GM12878 (cell line): ENCODE data around the gene CR2. TPM values are rescaled to one million over a fixed set of nuclear protein-coding genes. Genes with fewer than 3 reads are reported as not detected.

Source experiments
- CBX5 ChIP-seq: sonication (generic); IDR thresholded peaks from 2 replicates; pipeline ENCODE4 v1.6.1; 2016; ENCODE audit warnings: low read depth, moderate library complexity, mild to moderate bottlenecking, inconsistent platforms
- CREB1 ChIP-seq: IDR thresholded peaks from 2 replicates; pipeline ENCODE4 v1.6.1; 2012; ENCODE audit warnings: low read depth, mild to moderate bottlenecking, inconsistent platforms
- CREM ChIP-seq: IDR thresholded peaks from 2 replicates; pipeline ENCODE4 v1.6.1; 2014; ENCODE audit warnings: antibody characterized with exemption, low read depth
- EED ChIP-seq: sonication (generic); IDR thresholded peaks from 2 replicates; pipeline ENCODE4 v1.6.1; 2016; ENCODE audit warnings: antibody characterized with exemption, low read depth
- FOXM1 ChIP-seq: IDR thresholded peaks from 2 replicates; pipeline ENCODE4 v1.6.1; 2012; ENCODE audit warnings: low read depth, mild to moderate bottlenecking, inconsistent platforms, low read length, moderate library complexity
- IKZF2 ChIP-seq, 2 experiments: fragments of 450-650 bp; IDR thresholded peaks; 2 replicates each; pipeline ENCODE4 v1.6.1; 2017; ENCODE audit warnings: mild to moderate bottlenecking in 2 of 2, moderate library complexity in 2 of 2
- JUND ChIP-seq: IDR thresholded peaks from 2 replicates; pipeline ENCODE4 v1.6.1; 2012; ENCODE audit warnings: low read depth, mild to moderate bottlenecking, low read length, improper control_type of control experiment, moderate library complexity
- KAT2A ChIP-seq: conservative IDR thresholded peaks from 2 replicates; pipeline ENCODE4 v1.6.1; 2011; ENCODE audit warnings: low read depth, low read length; ENCODE audit not compliant: control insufficient read depth
- NFIC ChIP-seq: IDR thresholded peaks from 2 replicates; pipeline ENCODE4 v1.6.1; 2012; ENCODE audit warnings: low read depth, mild to moderate bottlenecking, inconsistent platforms, low read length, moderate library complexity
- RAD21 ChIP-seq: IDR thresholded peaks from 2 replicates; pipeline ENCODE4 v1.6.1; 2011; ENCODE audit warnings: mild to moderate bottlenecking, low read depth, low read length, moderate library complexity; ENCODE audit not compliant: insufficient read depth
- RUNX3 ChIP-seq: IDR thresholded peaks from 2 replicates; pipeline ENCODE4 v1.6.1; 2012; ENCODE audit warnings: low read length, inconsistent platforms
- SMARCA5 ChIP-seq: fragments of 450-650 bp; IDR thresholded peaks from 2 replicates; pipeline ENCODE4 v1.6.1; 2017; ENCODE audit warnings: mild to moderate bottlenecking
- SPI1 ChIP-seq: IDR thresholded peaks from 2 replicates; pipeline ENCODE4 v1.6.1; 2011; ENCODE audit warnings: low read depth, mild to moderate bottlenecking, low read length, moderate library complexity, borderline replicate concordance; ENCODE audit not compliant: insufficient read depth
- SREBF2 ChIP-seq: IDR thresholded peaks from 2 replicates; pipeline ENCODE4 v1.6.1; 2012; ENCODE audit warnings: mild to moderate bottlenecking, low read length
- SUPT20H ChIP-seq: IDR thresholded peaks from 2 replicates; pipeline ENCODE4 v1.6.1; 2011; ENCODE audit warnings: low read depth, mild to moderate bottlenecking, low read length, moderate library complexity, borderline replicate concordance; ENCODE audit not compliant: control insufficient read depth
- TCF7 ChIP-seq: IDR thresholded peaks from 2 replicates; pipeline ENCODE4 v1.6.1; 2014; ENCODE audit warnings: antibody characterized with exemption, borderline replicate concordance
- ZBTB33 ChIP-seq: fragments of 450-650 bp; IDR thresholded peaks from 2 replicates; pipeline ENCODE4 v1.6.1; 2017; ENCODE audit warnings: mild to moderate bottlenecking
- ZSCAN29 ChIP-seq: fragments of 450-650 bp; IDR thresholded peaks from 2 replicates; pipeline ENCODE4 v1.6.1; 2017; ENCODE audit warnings: mild to moderate bottlenecking, moderate library complexity
- polyA plus RNA-seq, 11 experiments: library from polyadenylated mRNA; depleted of rRNA in 4 of 11; unstranded in 6 of 11; stranded (reverse) in 5 of 11; fragments of >200 nt; fragmentation: Nextera tagmentation in 4 of 11; fragmentation: Illumina TruSeq in 1 of 11; extraction: Ambion mirVana in 4 of 11; extraction: Trizol in 1 of 11; gene quantifications; 1 replicate in 1 of 11; 2 replicates in 10 of 11; pipeline versions ENCODE4 v1.2.1 to v1.2.3, GENCODE V29; 2011 to 2016; ENCODE audit warnings: inconsistent platforms in 2 of 11, missing spikeins in 2 of 11, low read depth in 1 of 11
- total RNA-seq, 4 experiments: library from RNA; depleted of rRNA in 3 of 4; stranded (reverse); fragments of >200 nt in 3 of 4; fragmentation: Illumina TruSeq in 1 of 4; extraction: Trizol in 1 of 4; gene quantifications; 2 replicates each; pipeline versions ENCODE4 v1.2.1 to v1.2.3, GENCODE V29; 2013 to 2021
- TF ChIP-seq, protein P1 (sequence below): IDR thresholded peaks from 2 replicates; pipeline ENCODE4 v1.6.1; 2011; ENCODE audit warnings: low read depth, low read length, improper control_type of control experiment, borderline replicate concordance
- TF ChIP-seq, protein P2 (sequence below): fragments of 450-650 bp; IDR thresholded peaks from 2 replicates; pipeline ENCODE4 v1.6.1; 2017; ENCODE audit warnings: antibody characterized with exemption, mild to moderate bottlenecking, moderate library complexity
- TF ChIP-seq, protein P3 (sequence below): fragments of 450-650 bp; IDR thresholded peaks from 2 replicates; pipeline ENCODE4 v1.6.1; 2017; ENCODE audit warnings: borderline replicate concordance

Gene CR2
- total and polyA plus RNA-seq, 10 of the 15 experiments (the other 5 are each of a cell fraction or from before 2014, with no cell fraction given) = 2.2 to 72.8 (median 50.6) TPM

DNA sequence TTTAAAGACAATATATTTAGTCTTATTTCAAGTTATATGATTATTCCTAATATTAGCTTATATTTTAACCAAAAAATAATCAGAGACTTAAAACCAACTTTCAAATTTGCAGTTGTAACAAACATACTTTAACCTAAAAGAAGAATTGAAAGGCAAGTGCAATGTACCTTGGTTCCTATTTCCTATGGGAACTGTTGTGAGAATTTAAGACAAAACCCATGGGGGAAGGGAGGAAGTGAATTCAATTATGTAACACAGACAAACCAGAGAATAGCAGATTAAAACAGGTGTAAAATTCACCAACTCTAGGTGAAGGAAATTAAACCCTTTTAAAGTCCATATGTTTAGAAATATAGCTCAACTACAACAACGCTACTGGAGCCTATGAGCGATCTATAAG lies 22.6 kb upstream of the CR2 start (continued):
- TF ChIP-seq, protein P1, sequence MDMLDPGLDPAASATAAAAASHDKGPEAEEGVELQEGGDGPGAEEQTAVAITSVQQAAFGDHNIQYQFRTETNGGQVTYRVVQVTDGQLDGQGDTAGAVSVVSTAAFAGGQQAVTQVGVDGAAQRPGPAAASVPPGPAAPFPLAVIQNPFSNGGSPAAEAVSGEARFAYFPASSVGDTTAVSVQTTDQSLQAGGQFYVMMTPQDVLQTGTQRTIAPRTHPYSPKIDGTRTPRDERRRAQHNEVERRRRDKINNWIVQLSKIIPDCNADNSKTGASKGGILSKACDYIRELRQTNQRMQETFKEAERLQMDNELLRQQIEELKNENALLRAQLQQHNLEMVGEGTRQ = no peak
- peak; percentile 27 to 46; a peak in 2 of 4 replicates for TF ChIP-seq IKZF2 (IDR thresholded peaks at IDR 0.05)
- TF ChIP-seq, protein P2, sequence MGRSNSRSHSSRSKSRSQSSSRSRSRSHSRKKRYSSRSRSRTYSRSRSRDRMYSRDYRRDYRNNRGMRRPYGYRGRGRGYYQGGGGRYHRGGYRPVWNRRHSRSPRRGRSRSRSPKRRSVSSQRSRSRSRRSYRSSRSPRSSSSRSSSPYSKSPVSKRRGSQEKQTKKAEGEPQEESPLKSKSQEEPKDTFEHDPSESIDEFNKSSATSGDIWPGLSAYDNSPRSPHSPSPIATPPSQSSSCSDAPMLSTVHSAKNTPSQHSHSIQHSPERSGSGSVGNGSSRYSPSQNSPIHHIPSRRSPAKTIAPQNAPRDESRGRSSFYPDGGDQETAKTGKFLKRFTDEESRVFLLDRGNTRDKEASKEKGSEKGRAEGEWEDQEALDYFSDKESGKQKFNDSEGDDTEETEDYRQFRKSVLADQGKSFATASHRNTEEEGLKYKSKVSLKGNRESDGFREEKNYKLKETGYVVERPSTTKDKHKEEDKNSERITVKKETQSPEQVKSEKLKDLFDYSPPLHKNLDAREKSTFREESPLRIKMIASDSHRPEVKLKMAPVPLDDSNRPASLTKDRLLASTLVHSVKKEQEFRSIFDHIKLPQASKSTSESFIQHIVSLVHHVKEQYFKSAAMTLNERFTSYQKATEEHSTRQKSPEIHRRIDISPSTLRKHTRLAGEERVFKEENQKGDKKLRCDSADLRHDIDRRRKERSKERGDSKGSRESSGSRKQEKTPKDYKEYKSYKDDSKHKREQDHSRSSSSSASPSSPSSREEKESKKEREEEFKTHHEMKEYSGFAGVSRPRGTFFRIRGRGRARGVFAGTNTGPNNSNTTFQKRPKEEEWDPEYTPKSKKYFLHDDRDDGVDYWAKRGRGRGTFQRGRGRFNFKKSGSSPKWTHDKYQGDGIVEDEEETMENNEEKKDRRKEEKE = no peak
- peak; percentile 29; the same call in 1 of the 2 replicates for TF ChIP-seq RAD21
- TF ChIP-seq CBX5 = no peak
- no peak for TF ChIP-seq ZBTB33
- no peak for TF ChIP-seq TCF7
- TF ChIP-seq CREM = peak; percentile 28; the same call in 1 of the 2 replicates
- TF ChIP-seq, protein P3, sequence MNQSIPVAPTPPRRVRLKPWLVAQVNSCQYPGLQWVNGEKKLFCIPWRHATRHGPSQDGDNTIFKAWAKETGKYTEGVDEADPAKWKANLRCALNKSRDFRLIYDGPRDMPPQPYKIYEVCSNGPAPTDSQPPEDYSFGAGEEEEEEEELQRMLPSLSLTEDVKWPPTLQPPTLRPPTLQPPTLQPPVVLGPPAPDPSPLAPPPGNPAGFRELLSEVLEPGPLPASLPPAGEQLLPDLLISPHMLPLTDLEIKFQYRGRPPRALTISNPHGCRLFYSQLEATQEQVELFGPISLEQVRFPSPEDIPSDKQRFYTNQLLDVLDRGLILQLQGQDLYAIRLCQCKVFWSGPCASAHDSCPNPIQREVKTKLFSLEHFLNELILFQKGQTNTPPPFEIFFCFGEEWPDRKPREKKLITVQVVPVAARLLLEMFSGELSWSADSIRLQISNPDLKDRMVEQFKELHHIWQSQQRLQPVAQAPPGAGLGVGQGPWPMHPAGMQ = no peak
- no peak for TF ChIP-seq ZSCAN29
- no peak for TF ChIP-seq CREB1
- no peak for TF ChIP-seq JUND
- TF ChIP-seq KAT2A = no peak
- no peak for TF ChIP-seq SUPT20H
- no peak for TF ChIP-seq SMARCA5
- TF ChIP-seq NFIC = peak; percentile 79
- TF ChIP-seq EED = no peak
- 0 out of 2 replicates have a peak, but pooled peaks have one; percentile 45 for TF ChIP-seq SPI1
- TF ChIP-seq RUNX3 = peak; percentile 59; the same call in 1 of the 2 replicates
- TF ChIP-seq SREBF2 = no peak
- TF ChIP-seq FOXM1 = peak; percentile 56; the same call in 1 of the 2 replicates
